GM21423 (cell line): ENCODE data around the gene LGALS14.
"Not testable (repeated sequence)": the region's sequence is repeated elsewhere in the genome, so short reads cannot be mapped to it uniquely, and the experiment has no call there.

Experiments used
- ATAC-seq: cut with Tn5 transposase; IDR thresholded peaks from one replicate; pipeline ENCODE4 v1.9.1; 2021; ENCODE audit warnings: mild to moderate bottlenecking, moderate library complexity; ENCODE audit not compliant: unreplicated experiment

The LGALS14 gene

GRCh38 chr19:39704181-39705044 is at the start of gene LGALS14:
TSS of gene LGALS14 (plus strand) at chr19:39704481. CDS start at chr19:39704529, 48 bp downstream.
- no peak for ATAC-seq

DNA sequence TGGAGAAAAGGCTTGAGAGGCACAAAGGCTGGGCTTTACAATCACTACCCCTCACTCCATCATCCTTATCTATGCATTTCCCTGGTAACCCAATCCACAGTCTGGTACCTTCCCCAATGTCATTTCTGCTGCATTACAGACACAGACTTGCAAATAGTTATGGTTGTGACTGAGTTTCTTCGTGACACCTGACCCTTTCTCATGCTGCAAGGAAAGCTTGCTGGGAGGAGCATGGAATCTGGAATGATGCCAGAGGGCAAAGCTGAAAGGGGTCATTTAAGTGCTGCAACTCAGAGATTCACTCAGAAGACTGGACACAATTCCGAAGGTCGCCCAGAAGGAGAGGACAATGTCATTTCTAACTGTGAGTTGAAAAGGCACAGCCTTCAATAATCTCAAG is 48.7 kb upstream of the LGALS14 start, which contains the start of gene LGALS16:
Gene LGALS16, plus strand, starts transcription at position 301 of the 400 bp plus-strand sequence. Its CDS starts 49 bp downstream, at position 350.
- no peak for ATAC-seq

GRCh38 chr19:39659791-39660190 is 44.5 kb upstream of the LGALS14 start:
- no peak for ATAC-seq

DNA sequence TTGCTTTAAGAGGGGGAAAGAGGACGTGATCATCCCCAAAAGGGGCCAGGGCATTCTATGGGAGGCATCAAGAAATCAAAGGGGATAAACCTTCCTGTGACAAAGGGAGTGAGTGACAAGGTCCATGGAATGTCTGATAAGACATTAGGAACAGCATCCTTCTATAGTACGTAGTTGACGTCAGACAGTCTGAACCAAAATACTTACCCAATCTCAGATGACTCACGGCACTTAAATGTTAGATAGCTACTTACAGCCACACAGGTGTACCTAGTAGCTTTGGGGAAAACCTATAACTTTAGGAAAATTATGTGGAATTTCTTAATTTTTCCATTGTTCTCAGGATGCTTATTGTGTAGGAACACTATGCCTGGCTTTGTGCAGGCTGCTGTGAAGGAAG is 43.6 kb upstream of the LGALS14 start:
- ATAC-seq = no peak

DNA sequence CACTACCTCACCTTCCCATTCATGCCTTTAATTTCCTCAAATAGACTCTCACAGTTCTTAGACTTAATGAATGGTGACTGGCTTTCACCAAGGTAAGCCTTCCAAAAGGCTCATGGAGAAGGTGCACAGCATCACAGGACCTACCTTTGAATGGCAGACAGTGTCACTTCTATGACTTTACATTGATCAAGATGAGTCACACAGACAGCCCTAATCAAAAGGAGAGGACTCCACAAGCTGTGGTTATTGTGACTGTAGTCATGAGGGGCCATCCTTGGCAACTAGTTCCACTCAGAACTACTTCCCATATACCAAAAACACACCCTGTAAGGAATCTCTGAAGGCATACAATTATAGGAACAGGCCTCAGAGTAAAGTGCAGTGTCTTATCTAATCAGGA is 42.7 kb upstream of the LGALS14 start:
- ATAC-seq = no peak

DNA sequence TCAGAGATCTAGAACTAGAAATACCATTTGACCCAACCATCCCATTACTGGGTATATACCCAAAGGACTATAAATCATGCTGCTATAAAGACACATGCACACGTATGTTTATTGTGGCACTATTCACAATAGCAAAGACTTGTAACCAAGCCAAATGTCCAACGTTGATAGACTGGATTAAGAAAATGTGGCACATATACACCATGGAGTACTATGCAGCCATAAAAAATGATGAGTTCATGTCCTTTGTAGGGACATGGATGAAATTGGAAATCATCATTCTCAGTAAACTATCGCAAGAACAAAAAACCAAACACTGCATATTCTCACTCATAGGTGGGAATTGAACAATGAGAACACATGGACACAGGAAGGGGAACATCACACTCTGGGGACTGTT is 34.4 kb upstream of the LGALS14 start:
- not testable (repeated sequence) for ATAC-seq

GRCh38 chr19:39670998-39671397 is 33.3 kb upstream of the LGALS14 start:
- ATAC-seq = no peak

DNA sequence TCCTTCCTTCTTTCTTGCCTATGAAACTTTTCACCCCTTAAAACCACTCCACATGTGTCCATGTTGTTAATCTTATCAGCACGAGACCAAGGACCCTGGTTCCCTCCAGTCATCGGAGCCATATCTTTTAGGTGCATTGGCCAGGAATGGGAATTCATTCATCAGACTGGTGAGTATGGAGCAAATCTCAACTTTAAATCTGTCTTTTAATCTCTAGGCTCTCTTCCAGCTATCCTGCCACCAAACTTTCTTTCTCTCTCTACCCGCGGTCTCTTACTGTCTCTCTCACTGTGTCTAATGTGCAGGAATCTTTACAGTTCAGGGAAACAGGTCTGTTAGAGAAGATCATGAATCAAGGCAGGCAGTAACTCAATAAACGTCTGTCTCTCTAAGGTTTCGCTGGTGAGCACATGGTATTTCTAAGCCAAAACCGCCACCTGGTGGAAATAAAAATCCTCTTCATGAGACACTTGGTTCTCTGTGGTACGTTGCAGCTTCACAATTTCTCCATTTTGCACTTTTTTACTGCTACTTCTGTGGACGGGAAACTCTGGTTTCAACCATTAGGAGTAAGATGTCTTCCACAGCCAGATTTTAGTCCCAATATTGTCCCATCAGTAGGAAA is 32.4 kb upstream of the LGALS14 start:
- no peak for ATAC-seq

- no peak for ATAC-seq
Measured at GRCh38 chr19:39672473-39672872, 31.8 kb upstream of the LGALS14 start.

- not testable (repeated sequence) for ATAC-seq
Measured at GRCh38 chr19:39673862-39674261, 30.4 kb upstream of the LGALS14 start.

DNA sequence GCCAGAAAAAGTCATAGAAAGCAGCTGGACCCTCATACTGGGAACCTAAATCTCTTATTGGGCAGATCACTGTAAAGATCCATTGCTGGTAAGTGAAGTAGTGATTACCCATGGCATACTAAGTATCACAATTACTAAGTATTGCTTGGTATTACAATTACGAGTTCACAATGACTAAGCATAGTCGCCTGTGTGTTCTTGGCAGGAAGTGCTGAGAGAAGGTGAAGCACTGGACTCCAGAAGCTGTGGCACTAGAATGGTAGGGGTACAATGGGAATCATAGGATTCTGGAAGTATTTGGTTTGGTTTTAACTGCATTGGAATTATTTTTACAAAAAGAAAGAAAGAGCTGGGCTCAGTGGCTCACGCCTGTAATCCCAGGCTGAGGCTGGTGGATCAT is 28.3 kb upstream of the LGALS14 start:
- no peak for ATAC-seq

DNA sequence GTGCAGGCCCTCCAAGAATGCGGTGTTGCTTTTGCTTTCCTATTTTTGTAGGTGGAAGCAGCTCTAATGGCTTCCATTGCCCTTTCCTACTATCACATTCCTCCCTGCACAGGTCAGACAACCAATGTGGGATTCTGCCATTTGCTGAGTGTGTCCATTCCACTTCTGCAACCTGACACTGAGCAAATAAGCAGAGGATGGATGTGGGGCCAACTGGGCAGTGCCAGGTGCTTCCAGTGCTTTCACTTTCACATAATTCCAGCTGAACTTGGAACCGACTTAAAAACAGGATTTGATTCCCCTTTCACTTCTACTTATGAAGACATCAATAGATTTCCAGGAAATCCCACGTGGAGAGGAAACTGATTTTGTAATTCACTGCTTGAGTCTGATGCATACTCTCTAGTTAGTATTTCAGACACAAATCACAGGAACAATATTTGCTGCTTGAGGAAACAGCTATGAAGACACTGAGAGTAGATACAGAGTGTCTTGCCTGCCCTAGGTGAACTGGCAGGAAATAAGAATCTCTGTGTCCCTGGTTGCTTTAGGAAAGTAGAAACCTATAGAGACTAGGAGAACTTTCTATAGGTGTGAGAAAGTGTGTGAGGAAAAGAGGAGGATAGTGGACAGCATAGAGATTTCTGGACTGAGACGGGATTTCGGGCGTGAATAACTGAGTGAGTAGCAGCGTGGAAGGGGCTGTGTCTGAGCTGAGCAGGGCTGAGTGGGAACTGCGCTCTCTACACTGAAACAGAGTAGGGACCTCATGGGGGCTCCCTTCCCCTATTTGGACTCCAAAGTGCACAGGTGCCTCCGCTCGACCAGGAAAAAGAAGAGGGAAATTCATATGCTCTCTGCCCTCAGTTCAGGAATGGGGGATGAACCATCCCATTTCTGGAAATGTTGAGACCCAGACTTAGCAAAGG is 26.1 kb upstream of the LGALS14 start:
- no peak for ATAC-seq

DNA sequence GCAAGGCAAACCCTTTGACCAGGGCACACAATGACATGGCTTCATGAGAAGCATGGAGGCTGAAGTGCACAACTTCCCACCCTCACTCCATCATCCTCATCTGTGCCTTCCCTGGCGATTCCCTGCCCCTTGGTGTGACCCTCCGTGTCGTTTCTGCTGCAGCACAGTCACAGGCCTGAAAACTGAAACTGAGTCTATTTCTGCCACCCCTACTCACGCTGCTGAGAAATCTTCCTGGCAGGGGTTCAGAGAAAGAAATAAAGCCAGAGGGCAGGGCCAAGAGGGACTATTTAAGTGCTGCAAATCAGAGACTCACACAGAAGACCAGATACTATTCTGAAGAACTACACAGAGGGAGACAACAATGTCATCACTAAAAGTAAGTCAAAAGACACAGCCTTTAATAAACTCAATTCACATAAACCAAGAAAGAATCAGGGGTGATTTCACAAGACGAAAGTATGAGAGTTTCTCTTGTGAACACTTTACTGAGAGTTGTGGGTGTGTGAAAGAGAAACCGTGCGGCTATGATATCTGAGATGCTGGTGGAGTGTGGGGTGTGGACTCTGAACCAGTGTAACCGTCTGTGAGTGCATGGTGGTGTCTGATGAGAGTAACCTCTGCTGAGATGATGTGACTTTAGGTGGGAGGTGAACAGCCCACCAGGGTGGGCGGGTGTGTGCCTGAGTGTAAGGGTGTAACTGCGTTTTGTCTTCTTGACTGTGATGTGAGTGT is 25.1 kb upstream of the LGALS14 start:
- ATAC-seq = peak; percentile 55

DNA sequence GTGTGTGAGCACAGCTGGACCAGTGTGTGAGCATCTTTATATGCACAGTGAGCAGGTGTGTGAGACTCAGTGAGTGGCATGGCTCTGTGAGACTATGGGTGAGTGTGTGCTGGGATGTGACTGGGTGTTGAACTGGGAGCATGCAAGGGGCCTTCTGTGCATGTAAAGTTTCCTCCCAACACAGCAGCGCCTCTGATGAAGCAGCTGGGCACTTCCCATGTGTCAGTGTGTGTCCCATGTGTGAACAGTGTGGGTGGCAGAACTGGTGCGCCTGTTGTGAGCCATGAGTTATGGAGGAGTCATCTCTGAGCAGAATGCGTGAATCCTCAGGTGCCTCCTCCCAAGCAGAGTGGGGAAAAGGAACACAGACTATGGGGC is 24.5 kb upstream of the LGALS14 start:
- ATAC-seq = no peak

DNA sequence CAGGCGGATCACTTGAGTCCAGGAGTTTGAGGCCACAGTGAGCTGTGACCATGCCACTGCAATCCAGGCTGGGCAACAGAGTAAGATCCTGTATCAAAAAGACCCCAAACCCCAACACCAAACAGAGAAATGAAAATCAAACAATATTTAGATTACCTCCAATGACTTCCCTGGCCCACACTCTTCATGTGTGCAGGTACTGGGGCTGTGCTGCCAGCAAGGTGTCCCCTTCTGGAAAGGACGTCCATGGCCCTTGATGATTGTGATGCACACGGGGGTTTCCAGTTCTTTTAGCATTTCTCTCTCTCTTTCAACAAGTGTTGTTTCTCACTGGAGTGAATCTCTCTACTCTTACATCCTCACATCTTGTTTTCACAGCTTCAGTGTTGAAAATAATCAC is 23.7 kb upstream of the LGALS14 start:
- no peak for ATAC-seq

DNA sequence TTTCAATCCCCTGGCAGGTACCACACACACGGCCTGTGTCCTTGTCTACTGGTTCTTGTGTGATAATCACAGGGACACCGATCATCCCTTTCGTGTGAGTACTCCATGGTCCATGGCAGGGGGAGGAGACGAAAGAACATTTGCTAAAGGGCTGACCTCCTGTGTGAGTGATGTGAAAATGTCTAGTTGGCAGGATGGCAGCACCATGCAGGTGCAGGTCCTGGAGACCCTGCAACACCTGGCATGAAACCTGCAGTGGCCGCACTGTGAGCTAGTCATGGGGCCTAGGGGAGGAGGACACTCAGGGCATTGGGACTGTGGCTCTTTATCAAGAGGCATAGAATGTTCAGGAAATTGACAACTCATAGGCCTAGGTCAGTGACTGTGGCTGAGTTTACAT is 22.9 kb upstream of the LGALS14 start:
- no peak for ATAC-seq

DNA sequence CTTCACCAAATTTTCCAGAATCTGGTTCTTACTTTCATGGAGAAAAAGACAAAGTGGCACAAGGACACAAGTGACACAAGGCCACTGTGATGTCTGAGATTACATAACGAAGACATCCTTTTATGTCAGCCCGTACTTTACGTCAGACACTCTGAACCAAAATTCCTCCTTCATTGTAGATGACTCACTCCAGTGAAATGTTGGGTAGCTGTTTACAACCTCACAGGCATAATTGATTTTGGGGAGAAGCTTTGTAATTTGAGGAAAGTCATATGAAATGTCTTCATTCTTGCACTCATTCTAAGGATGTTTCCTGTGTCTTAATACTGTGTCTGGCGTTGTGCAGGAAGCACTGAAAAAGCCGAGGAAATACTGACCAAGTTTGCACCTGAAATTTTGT is 20.0 kb upstream of the LGALS14 start:
- ATAC-seq = no peak

DNA sequence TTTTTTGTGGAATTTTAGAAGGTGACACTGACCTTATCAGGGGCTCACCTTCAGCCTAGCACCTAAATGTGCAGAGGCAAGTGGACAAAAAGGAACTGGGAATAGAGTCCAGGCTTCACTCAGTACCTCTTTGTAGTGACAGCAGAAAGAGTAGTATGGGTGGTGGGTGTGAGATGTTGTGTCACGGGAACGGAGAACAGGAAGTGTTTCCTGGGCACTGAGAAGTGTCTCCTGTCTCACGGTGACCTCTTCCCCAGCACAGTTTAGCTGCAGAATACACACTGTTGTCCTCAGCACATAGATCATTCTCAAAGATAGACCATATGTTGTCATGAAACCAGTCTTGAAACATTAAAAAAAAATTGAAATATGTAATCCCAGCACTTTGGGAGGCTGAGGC is 17.5 kb upstream of the LGALS14 start:
- ATAC-seq = no peak

- ATAC-seq = not testable (repeated sequence)
Measured at GRCh38 chr19:39688637-39689036, 15.6 kb upstream of the LGALS14 start.

- ATAC-seq = no peak
Measured at GRCh38 chr19:39692166-39692565, 12.1 kb upstream of the LGALS14 start.

GRCh38 chr19:39692822-39693221 is 11.5 kb upstream of the LGALS14 start:
- ATAC-seq = no peak
